CD4-positive, alpha-beta T cell treated with Interleukin-15 for 1 hour (primary cell): Measurements from ENCODE around the gene CDC42BPA.
"Not testable (repeated sequence)": the region's sequence is repeated elsewhere in the genome, so short reads cannot be mapped to it uniquely, and the experiment has no call there.

Experiments
- DNase-seq: peaks from one replicate; pipeline ENCODE4 v3.0.0-alpha.2; 2020

The CDC42BPA gene

GRCh38 chr1:226958300-226958699, 360.0 kb downstream of the CDC42BPA start:
- DNase-seq, result no peak

GRCh38 chr1:226957714-226958113, 360.6 kb downstream of the CDC42BPA start:
- DNase-seq, result no peak

GRCh38 chr1:226956942-226957713, 361.2 kb downstream of the CDC42BPA start:
- no peak for DNase-seq

DNA sequence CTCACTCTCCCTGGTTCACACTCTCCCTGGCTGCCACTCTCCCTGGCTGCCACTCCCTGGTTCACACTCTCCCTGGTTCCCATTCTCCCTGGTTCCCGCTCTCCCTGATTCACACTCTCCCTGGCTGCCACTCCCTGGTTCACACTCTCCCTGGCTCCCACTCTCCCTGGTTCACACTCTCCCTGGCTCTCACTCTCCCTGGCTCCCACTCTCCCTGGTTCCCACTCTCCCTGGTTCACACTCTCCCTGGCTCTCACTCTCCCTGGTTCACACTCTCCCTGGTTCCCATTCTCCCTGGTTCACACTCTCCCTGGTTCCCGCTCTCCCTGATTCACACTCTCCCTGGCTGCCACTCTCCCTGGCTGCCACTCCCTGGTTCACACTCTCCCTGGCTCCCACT, 362.4 kb downstream of the CDC42BPA start:
- not testable (repeated sequence) for DNase-seq

GRCh38 chr1:226954777-226955176, 363.5 kb downstream of the CDC42BPA start:
- DNase-seq, result no peak

DNA sequence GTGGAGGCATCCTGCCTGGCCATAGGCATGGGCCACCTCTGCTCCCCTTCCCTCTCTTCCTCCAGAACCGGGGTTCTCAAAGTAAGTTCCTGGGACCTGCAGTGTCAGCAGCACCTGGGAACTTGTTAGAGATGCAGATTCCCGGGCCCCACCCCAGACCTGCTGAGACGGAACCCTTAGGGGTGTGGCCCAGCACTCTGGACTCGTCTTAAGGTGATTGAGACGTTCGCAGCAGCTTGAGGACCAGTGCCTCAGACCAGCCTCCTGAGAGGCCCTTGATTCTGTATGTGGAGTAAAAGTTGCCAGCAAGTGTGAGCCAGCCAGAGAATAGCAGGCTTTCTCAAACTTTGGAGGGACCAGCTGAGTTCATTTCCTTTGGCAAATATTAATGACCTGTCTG, 364.0 kb downstream of the CDC42BPA start:
- DNase-seq, result no peak

GRCh38 chr1:226953175-226953800, 365.0 kb downstream of the CDC42BPA start:
- no peak for DNase-seq

GRCh38 chr1:226952118-226952441, 366.2 kb downstream of the CDC42BPA start:
- DNase-seq, result no peak

GRCh38 chr1:226951286-226952117, 366.8 kb downstream of the CDC42BPA start:
- DNase-seq, result no peak

GRCh38 chr1:226950871-226951270, 367.4 kb downstream of the CDC42BPA start:
- no peak for DNase-seq

- no peak for DNase-seq
Measured at GRCh38 chr1:226950316-226950715, 368.0 kb downstream of the CDC42BPA start.

GRCh38 chr1:226949401-226949800, 368.9 kb downstream of the CDC42BPA start:
- DNase-seq, result no peak

- no peak for DNase-seq
Measured at GRCh38 chr1:226948996-226949395, 369.3 kb downstream of the CDC42BPA start.

- no peak for DNase-seq
Measured at GRCh38 chr1:226948480-226948879, 369.8 kb downstream of the CDC42BPA start.

- DNase-seq, result no peak
Measured at GRCh38 chr1:226948051-226948450, 370.2 kb downstream of the CDC42BPA start.

DNA sequence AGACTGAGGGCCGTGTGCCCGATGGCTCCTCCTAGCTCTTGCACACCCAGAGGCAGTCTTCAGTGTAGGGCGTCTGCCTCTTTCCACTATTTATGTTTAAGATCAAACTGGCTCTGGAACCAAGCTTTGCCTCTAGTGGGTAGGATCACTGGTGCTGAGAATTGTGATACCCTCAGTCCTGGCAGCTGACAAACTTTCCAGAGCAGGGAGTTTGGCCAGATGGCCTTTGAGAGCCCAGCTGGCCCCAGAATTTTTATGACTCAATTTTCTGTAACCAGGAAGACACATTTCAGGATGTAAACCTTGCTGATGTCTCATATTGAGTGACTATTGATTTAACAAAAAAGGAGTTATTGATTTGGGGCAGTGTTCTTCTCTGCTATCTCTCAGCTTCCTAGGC, 371.5 kb downstream of the CDC42BPA start:
- no peak for DNase-seq

GRCh38 chr1:226946285-226946684, 372.0 kb downstream of the CDC42BPA start:
- no peak for DNase-seq

DNA sequence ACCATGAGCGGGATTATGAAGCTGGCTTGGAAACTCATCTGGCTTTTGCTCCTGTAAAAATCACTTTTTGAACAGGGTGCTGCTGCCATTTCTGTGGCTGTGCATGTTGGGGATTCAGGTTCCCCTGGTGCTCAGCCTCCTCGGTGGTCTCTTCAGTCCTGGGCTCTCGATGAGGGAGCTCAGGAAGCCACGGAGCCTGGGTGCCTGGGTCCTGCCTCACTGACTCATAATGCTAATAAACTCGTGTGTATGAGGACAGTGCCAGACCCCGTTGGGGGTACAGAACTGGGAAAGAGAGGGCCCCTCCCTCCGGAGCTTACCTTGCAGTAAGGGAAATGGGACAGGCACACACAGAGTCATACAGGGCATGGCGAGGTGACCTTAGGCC, 372.4 kb downstream of the CDC42BPA start:
- DNase-seq, result no peak

DNA sequence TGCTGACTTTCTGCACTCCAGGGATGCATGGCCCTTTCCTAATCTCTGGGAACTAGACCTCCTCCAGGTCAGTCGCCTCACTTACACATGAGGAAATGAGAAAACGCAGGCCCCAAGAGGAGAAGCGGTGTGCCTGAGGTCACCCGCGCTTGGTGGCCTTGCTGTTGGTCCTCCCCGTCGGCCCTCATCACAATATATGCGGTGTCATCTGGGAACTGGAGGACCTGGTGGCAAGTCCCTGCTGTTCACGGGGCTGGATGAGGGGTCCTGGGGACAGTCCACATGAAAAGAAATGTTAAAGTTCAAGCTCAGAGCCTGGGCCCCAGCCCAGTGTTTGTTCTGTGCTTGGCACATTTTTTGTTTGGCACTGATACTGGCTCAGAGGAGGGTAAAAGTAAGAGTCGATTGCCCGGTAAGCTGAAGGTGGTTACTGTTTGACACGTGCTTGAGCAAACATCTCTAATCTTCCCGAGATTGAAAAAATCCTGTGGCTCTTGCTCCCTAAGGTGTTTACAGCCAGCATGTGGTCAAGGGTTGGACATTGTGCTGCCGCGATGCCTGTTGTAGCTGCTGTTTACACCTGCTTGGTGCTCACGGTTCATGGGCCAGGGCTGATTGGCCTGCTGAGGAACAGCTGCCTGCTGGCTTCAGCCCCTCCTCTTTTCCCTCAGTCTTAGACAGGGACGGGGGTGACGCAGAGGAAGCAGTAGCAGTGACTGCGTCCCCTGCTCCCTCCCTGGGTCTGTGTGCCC, 373.0 kb downstream of the CDC42BPA start:
- no peak for DNase-seq

DNA sequence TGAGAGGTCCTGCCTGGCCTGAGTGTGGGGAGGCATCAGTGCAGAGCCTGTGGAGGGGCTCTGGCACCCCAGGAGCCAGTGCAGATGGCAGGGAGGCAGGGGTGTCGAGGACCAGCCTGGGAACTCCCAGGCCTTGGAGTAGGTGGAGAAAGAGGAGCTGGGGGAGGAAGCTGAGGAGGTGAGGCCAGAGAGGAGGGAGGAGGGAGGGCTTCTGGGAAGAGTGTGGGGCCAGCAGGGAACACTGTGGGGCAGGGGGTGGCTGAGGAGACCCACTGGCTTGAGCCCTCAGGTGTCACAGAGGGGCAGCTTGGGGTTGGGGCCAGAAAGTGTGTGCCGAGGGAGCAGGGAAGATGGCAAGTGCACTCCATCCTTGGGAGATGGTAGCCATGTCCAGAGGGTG, 374.4 kb downstream of the CDC42BPA start:
- no peak for DNase-seq

DNA sequence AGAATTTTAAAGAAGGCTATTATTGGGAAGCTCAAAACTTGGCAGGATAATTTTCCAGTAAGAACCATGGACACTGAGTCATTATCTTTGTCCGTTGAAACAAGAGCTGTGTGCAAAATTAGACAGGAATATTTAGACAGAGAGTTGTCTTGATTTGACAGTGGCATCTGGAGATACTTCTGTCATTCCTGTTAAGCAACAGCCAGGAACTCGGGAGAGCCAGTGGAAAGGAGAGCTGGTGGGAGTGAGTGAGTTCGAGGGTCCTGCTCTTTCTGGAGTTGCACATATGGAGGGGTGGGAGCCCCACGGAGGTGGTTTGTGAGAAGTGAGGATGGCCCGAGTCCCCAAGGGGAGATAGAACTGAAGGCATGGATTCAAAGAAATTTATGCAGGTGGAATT, 375.1 kb downstream of the CDC42BPA start:
- no peak for DNase-seq

DNA sequence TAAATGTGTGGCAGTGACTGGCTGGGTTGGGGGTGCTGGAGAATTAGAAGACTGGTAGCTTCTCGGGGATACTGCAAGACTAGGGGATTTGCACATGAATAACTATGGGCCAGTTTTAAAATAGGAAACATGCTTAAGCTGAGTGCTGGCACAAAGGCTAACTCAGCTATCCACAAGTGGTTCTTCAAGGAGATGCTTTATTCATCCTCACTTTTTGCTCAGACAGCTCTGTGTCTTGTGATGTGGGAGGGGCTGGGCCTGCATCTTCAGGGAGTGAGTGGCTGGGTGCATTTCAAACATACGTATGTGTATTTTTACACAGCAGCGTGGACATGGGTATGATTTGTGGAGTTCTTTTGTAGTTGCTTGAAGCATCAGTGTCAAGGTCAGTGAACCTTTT, 375.9 kb downstream of the CDC42BPA start:
- no peak for DNase-seq

DNA sequence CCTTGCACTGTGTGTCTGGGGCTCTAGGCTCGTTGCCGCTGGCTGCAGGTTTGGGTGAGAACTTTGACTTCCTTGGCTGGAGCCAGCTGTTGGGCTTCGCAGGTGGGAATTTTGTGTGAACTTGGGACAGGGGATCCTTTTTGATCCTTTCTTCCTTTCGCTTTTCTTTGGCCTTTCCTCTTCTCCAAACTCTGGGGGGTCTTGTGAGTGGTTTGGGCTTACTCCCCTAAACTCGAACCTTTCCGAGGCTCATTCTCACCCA, 377.6 kb downstream of the CDC42BPA start:
- DNase-seq, result no peak
